ENCODE measurements around the gene ITGB3BP. TPM values are rescaled to one million over a fixed set of nuclear protein-coding genes. Genes with fewer than 3 reads are reported as not detected.
"Not testable (repeated sequence)": the region's sequence is repeated elsewhere in the genome, so short reads cannot be mapped to it uniquely, and the experiment has no call there.

ITGB3BP gene
- total and polyA plus RNA-seq, 2 donors (not counting 1 experiment from before 2014, with no cell fraction given): 16.7 to 21.3 TPM

DNA sequence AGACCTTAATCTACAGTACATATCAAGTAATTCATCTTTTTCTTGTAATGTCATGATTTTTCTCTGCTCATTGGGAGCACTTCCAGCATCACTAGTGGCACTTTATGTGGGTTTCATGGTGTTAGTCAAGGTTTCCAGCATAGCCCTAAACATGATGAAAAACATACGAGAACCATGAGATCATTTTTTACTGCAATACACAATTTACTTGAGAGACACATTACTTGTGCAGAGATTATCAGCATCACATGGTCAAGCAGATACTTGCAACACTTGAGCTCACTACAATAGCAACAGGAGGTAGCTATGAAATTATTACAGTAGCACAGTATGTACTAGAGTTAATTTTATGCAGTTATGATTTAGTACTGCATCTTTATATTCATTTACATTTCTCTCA, 36.4 kb downstream of the ITGB3BP start:
- TF ChIP-seq CTCF (conservative IDR thresholded peaks at IDR 0.05 in 1 of 2, IDR thresholded peaks at IDR 0.05 in 1 of 2; ENCODE audit: low read depth in 1 of 2, low read length in 2 of 2) (no peak), EZH2 (IDR thresholded peaks at IDR 0.05; ENCODE audit: low read length, missing control alignments) (no peak)
- H3K4me3 ChIP-seq (replicated peaks in 1 of 4; ENCODE audit: control extremely low read depth in 1 of 4, insufficient read depth in 1 of 4, low read depth in 3 of 4, low read length in 4 of 4): no peak overlapping the region
- H3K9me3 ChIP-seq (ENCODE audit: control insufficient read depth, insufficient read depth, low read depth, low read length): no peaks in the 10 kb centered on the region
- H3K4me2 ChIP-seq (ENCODE audit: extremely low read depth, insufficient read depth, low read length): no peak overlapping the region
- no peak overlapping the region for H3K27ac ChIP-seq (ENCODE audit: insufficient read depth, low read length)
- H3K27me3 ChIP-seq (ENCODE audit: control insufficient read depth, insufficient read depth, low read length): no peaks in the 10 kb centered on the region
- no peaks in the 10 kb centered on the region for H4K20me1 ChIP-seq (ENCODE audit: control insufficient read depth, extremely low read depth, insufficient read depth, low read length)
- no peaks in the 10 kb centered on the region for H3K36me3 ChIP-seq (ENCODE audit: control insufficient read depth, insufficient read depth, low read length)
- H3K9ac ChIP-seq (ENCODE audit: insufficient read depth, low read length): no peak overlapping the region
- no peaks in the 10 kb centered on the region for H3K79me2 ChIP-seq (ENCODE audit: control insufficient read depth, insufficient read depth, low read length)
- DNase-seq (ENCODE audit: low read depth in 2 of 2): peak in 1 of 2 donors; percentile 73
- H2AFZ ChIP-seq (ENCODE audit: low read length): no peak overlapping the region
- H3K4me1 ChIP-seq (ENCODE audit: control insufficient read depth, extremely low read depth, insufficient read depth, low read length): no peaks in the 10 kb centered on the region

- Histone ChIP-seq H3K4me2 (ENCODE audit: extremely low read depth, insufficient read depth, low read length) (no peak overlapping the region), H3K4me3 (replicated peaks in 1 of 4; ENCODE audit: control extremely low read depth in 1 of 4, insufficient read depth in 1 of 4, low read depth in 3 of 4, low read length in 4 of 4) (no peak overlapping the region), H4K20me1 (ENCODE audit: control insufficient read depth, extremely low read depth, insufficient read depth, low read length) (no peaks in the 10 kb centered on the region), H2AFZ (ENCODE audit: low read length) (no peak overlapping the region), H3K9ac (ENCODE audit: insufficient read depth, low read length) (no peak overlapping the region), H3K27ac (ENCODE audit: insufficient read depth, low read length) (no peak overlapping the region), H3K4me1 (ENCODE audit: control insufficient read depth, extremely low read depth, insufficient read depth, low read length) (no peaks in the 10 kb centered on the region), H3K79me2 (ENCODE audit: control insufficient read depth, insufficient read depth, low read length) (no peaks in the 10 kb centered on the region), H3K9me3 (ENCODE audit: control insufficient read depth, insufficient read depth, low read depth, low read length) (no peaks in the 10 kb centered on the region), H3K27me3 (ENCODE audit: control insufficient read depth, insufficient read depth, low read length) (no peaks in the 10 kb centered on the region), H3K36me3 (ENCODE audit: control insufficient read depth, insufficient read depth, low read length) (no peaks in the 10 kb centered on the region)
- TF ChIP-seq EZH2 (IDR thresholded peaks at IDR 0.05; ENCODE audit: low read length, missing control alignments) (no peak), CTCF (conservative IDR thresholded peaks at IDR 0.05 in 1 of 2, IDR thresholded peaks at IDR 0.05 in 1 of 2; ENCODE audit: low read depth in 1 of 2, low read length in 2 of 2) (no peak)
- no peak for DNase-seq (ENCODE audit: low read depth in 2 of 2)
Observed at GRCh38 chr1:63480057-63480456, 43.0 kb downstream of the ITGB3BP start.

DNA sequence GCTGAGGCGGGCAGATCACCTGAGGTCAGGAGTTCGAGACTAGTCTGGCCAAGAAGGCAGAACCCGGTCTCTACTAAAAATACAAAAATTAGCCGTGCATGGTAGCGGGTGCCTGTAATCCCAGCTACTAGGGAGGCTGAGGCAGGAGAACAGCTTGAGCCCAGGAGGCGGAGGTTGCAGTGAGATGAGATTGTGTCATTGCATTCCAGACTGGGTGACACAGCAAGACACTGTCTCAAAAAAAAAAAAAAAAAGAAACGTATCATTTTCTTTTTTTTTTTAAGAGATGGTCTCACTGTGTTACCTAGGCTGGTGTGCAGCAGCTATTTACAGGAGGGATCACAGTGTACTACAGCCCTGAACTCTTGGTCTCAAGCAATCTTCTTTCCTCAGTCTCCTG, 47.3 kb downstream of the ITGB3BP start:
- H3K27me3 ChIP-seq (ENCODE audit: control insufficient read depth, insufficient read depth, low read length): no peaks in the 10 kb centered on the region
- no peak overlapping the region for H3K4me3 ChIP-seq (replicated peaks in 1 of 4; ENCODE audit: control extremely low read depth in 1 of 4, insufficient read depth in 1 of 4, low read depth in 3 of 4, low read length in 4 of 4)
- no peak overlapping the region for H2AFZ ChIP-seq (ENCODE audit: low read length)
- no peak overlapping the region for H3K9ac ChIP-seq (ENCODE audit: insufficient read depth, low read length)
- no peak overlapping the region for H3K27ac ChIP-seq (ENCODE audit: insufficient read depth, low read length)
- H4K20me1 ChIP-seq (ENCODE audit: control insufficient read depth, extremely low read depth, insufficient read depth, low read length): no peaks in the 10 kb centered on the region
- H3K4me1 ChIP-seq (ENCODE audit: control insufficient read depth, extremely low read depth, insufficient read depth, low read length): no peaks in the 10 kb centered on the region
- no peak for TF ChIP-seq CTCF (conservative IDR thresholded peaks at IDR 0.05 in 1 of 2, IDR thresholded peaks at IDR 0.05 in 1 of 2; ENCODE audit: low read depth in 1 of 2, low read length in 2 of 2)
- no peak for TF ChIP-seq EZH2 (IDR thresholded peaks at IDR 0.05; ENCODE audit: low read length, missing control alignments)
- H3K79me2 ChIP-seq (ENCODE audit: control insufficient read depth, insufficient read depth, low read length): no peaks in the 10 kb centered on the region
- no peaks in the 10 kb centered on the region for H3K9me3 ChIP-seq (ENCODE audit: control insufficient read depth, insufficient read depth, low read depth, low read length)
- peak in 1 of 2 donors; percentile 1 for DNase-seq (ENCODE audit: low read depth in 2 of 2)
- H3K36me3 ChIP-seq (ENCODE audit: control insufficient read depth, insufficient read depth, low read length): no peaks in the 10 kb centered on the region
- H3K4me2 ChIP-seq (ENCODE audit: extremely low read depth, insufficient read depth, low read length): no peak overlapping the region

DNA sequence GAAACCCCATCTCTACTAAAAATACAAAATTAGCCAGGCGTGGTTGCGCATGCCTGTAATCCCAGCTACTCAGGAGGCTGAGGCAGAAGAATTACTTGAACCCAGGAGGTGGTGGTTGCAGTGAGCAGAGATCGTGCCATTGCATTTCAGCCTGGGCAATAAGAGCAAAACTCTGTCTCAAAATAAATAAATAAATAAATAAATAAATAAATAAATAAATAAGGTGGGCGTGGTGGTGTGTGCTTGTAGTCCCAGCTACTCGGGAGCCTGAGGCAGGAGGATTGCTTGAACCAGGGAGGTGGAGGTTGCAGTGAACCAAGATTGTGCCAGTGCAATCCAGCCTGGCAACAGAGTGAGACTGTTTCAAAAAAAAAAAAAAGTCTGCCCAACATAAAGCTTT, 54.3 kb downstream of the ITGB3BP start:
- not testable (repeated sequence) for H3K27ac ChIP-seq (ENCODE audit: insufficient read depth, low read length); H3K4me3 ChIP-seq (replicated peaks in 1 of 4; ENCODE audit: control extremely low read depth in 1 of 4, insufficient read depth in 1 of 4, low read depth in 3 of 4, low read length in 4 of 4); H2AFZ ChIP-seq (ENCODE audit: low read length); H4K20me1 ChIP-seq (ENCODE audit: control insufficient read depth, extremely low read depth, insufficient read depth, low read length); H3K9ac ChIP-seq (ENCODE audit: insufficient read depth, low read length); H3K79me2 ChIP-seq (ENCODE audit: control insufficient read depth, insufficient read depth, low read length); DNase-seq (ENCODE audit: low read depth in 2 of 2); H3K36me3 ChIP-seq (ENCODE audit: control insufficient read depth, insufficient read depth, low read length); H3K27me3 ChIP-seq (ENCODE audit: control insufficient read depth, insufficient read depth, low read length); H3K9me3 ChIP-seq (ENCODE audit: control insufficient read depth, insufficient read depth, low read depth, low read length); H3K4me2 ChIP-seq (ENCODE audit: extremely low read depth, insufficient read depth, low read length); H3K4me1 ChIP-seq (ENCODE audit: control insufficient read depth, extremely low read depth, insufficient read depth, low read length)
